ENCODE results near the gene SMC6. TPM values are rescaled to one million over a fixed set of nuclear protein-coding genes. Genes with fewer than 3 reads are reported as not detected.

SMC6 gene
- total RNA-seq, 2 donors from 2014 or later, result 9.9 to 11.9 TPM

- H3K9me3 ChIP-seq, result no peaks in the 10 kb centered on the region
- no peak for TF ChIP-seq CTCF (IDR thresholded peaks at IDR 0.05)
- TF ChIP-seq POLR2A (IDR thresholded peaks at IDR 0.05), result no peak
- H3K27ac ChIP-seq, result no peak overlapping the region
- DNase-seq (no peak), ATAC-seq (no peak)
- intact Hi-C loops (cut with DNase I), result no loop called here
- WGBS, 2 donors, result 93 to 96% methylated on average over 4 of the region's 4 CpGs
- H3K4me3 ChIP-seq, result no peak overlapping the region
- no peaks in the 10 kb centered on the region for H3K4me1 ChIP-seq
- H3K36me3 ChIP-seq (replicated peaks in 1 of 2; ENCODE audit: insufficient read depth in 1 of 2, low read depth in 2 of 2), result peaks cover 0 to 3% of the 10 kb centered on the region in 2 donors
- no peaks in the 10 kb centered on the region for H3K27me3 ChIP-seq
These were observed 15.3 kb upstream of the SMC6 start for GRCh38 chr2:17768894-17769293.

- Histone ChIP-seq H3K4me1 (no peaks in the 10 kb centered on the region), H3K27me3 (no peaks in the 10 kb centered on the region), H3K36me3 (replicated peaks in 1 of 2; ENCODE audit: insufficient read depth in 1 of 2, low read depth in 2 of 2) (peaks cover 0 to 3% of the 10 kb centered on the region in 2 donors), H3K4me3 (no peak overlapping the region), H3K27ac (no peak overlapping the region), H3K9me3 (no peaks in the 10 kb centered on the region)
- TF ChIP-seq POLR2A (IDR thresholded peaks at IDR 0.05) (no peak), CTCF (IDR thresholded peaks at IDR 0.05) (no peak)
- ATAC-seq (no peak), DNase-seq (no peak)
- WGBS, 2 donors, result 33 to 37% methylated on average over 2 of the region's 2 CpGs
- intact Hi-C loops (cut with DNase I), result no loop called here
These were observed 11.8 kb upstream of the SMC6 start for GRCh38 chr2:17765398-17765797.

GRCh38 chr2:17763641-17764333, 10.2 kb upstream of the SMC6 start:
- Histone ChIP-seq H3K27ac (no peak overlapping the region), H3K9me3 (no peaks in the 10 kb centered on the region), H3K4me3 (no peak overlapping the region), H3K36me3 (replicated peaks in 1 of 2; ENCODE audit: insufficient read depth in 1 of 2, low read depth in 2 of 2) (peaks cover 0 to 3% of the 10 kb centered on the region in 2 donors), H3K27me3 (no peaks in the 10 kb centered on the region), H3K4me1 (no peaks in the 10 kb centered on the region)
- 90 to 93% methylated on average over 10 of the region's 10 CpGs for WGBS, 2 donors
- TF ChIP-seq CTCF (IDR thresholded peaks at IDR 0.05) (no peak), POLR2A (IDR thresholded peaks at IDR 0.05) (no peak)
- intact Hi-C loops (cut with DNase I), result no loop called here
- ATAC-seq, result no peak
- no peak for DNase-seq

- no peak overlapping the region for H3K27ac ChIP-seq
- H3K9me3 ChIP-seq, result no peaks in the 10 kb centered on the region
These were observed 8.8 kb upstream of the SMC6 start for GRCh38 chr2:17762451-17762850.

More at GRCh38 chr2:17762451-17762850, 8.8 kb upstream of the SMC6 start:
- no peak for DNase-seq
- no peak for ATAC-seq
- Histone ChIP-seq H3K4me1 (no peaks in the 10 kb centered on the region), H3K27me3 (no peaks in the 10 kb centered on the region), H3K4me3 (no peak overlapping the region), H3K36me3 (replicated peaks in 1 of 2; ENCODE audit: insufficient read depth in 1 of 2, low read depth in 2 of 2) (peaks cover 0 to 3% of the 10 kb centered on the region in 2 donors)
- 100% methylated on average over 1 of the region's 1 CpG for WGBS, 2 donors
- no peak for TF ChIP-seq CTCF (IDR thresholded peaks at IDR 0.05)
- no peak for TF ChIP-seq POLR2A (IDR thresholded peaks at IDR 0.05)
- intact Hi-C loops (cut with DNase I), result no loop called here
